Pancreas (tissue), 10 donors: Measurements from ENCODE around the gene TNFSF4. TPM values are rescaled to one million over a fixed set of nuclear protein-coding genes. Genes with fewer than 3 reads are reported as not detected.

Experiments used
- ATAC-seq, 4 donors: fragments of 200-7000 bp; cut with Tn5 transposase; one replicate each; pipeline versions ENCODE4 v1.8.0 to v1.9.1; 2020; ENCODE audit warnings: mild to moderate bottlenecking in 4 of 4, moderate library complexity in 4 of 4
- DNase-seq, 6 donors: peaks; one replicate each; pipeline ENCODE4 v3.0.0-alpha.2; 2020
- FAIRE-seq: peaks from 2 replicates; lab custom pipeline; 2012; peaks lifted over from hg19 to GRCh38; lab: Jason Lieb, UNC
- H3K27ac ChIP-seq, 4 donors: fragments of 200-600 bp; sonication (generic); 1 replicate in 3 of 4; 2 replicates in 1 of 4; pipeline versions ENCODE4 v1.5.0 to v1.8.0; 2020
- H3K27me3 ChIP-seq, 4 donors: fragments of 200-600 bp; one replicate each; pipeline ENCODE4 v1.8.0; 2021
- H3K36me3 ChIP-seq, 3 donors: fragments of 200-600 bp; sonication (generic) in 1 of 3; one replicate each; pipeline versions ENCODE4 v1.5.0 to v1.8.0; 2020 to 2021
- H3K4me1 ChIP-seq, 3 donors: fragments of 200-600 bp; one replicate each; pipeline ENCODE4 v1.8.0; 2021
- H3K4me3 ChIP-seq, 4 donors: fragments of 200-600 bp; sonication (generic) in 2 of 4; one replicate each; pipeline versions ENCODE4 v1.5.0 to v1.8.0; 2020 to 2021
- H3K9me3 ChIP-seq, 4 donors: fragments of 200-600 bp; one replicate each; pipeline ENCODE4 v1.8.0; 2021
- CTCF ChIP-seq, 4 donors: fragments of 200-600 bp; sonication (generic) in 3 of 4; IDR thresholded peaks; one replicate each; pipeline versions ENCODE4 v1.5.0 to v1.8.0; 2021; ENCODE audit warnings: antibody characterized with exemption in 4 of 4
- WGBS, 2 donors: extraction: QIAGEN DNeasy Blood & Tissue Kit; methylation state at CpG; one replicate each; pipeline ENCODE4 v1.1.7; 2013; 5-methylcytosine and 5-hydroxymethylcytosine counted together
- intact Hi-C, 3 donors: fragments of 100-400 bp; cut with DNase I; formaldehyde crosslinking; loops; one replicate each; pipeline versions ENCODE4 v1.11.1 to v1.14.2; 2022
- polyA plus RNA-seq, 2 donors: library from polyadenylated mRNA; stranded (reverse); fragments of 200-250 nt; gene quantifications; one replicate each; pipeline ENCODE4 v1.2.3, GENCODE V29; 2013
- total RNA-seq, 6 donors: library from RNA; stranded (reverse); fragmentation: NEBNext Ultra II Directional in 4 of 6; extraction: Animal tissue kit (Norgen Biotek cat#: 25700) in 4 of 6; gene quantifications; one replicate each; pipeline versions ENCODE4 v1.2.1 to v1.2.4, GENCODE V29; 2021 to 2023
- donor health status: healthy with polysubstance abuse.
- donor health status: DM: no; HTN: no; CAD: no; lungs with moderate emphysema.
- donor health status: DM: no; HTN: no; CAD: no.
- donor health status: control.
- donor health status: control.
- donor health status: Bipolar disorder and iron deficiency.
- donor health status: DM: yes; HTN: yes; CAD: no.
- donor health status: DM: no; HTN: no; CAD: no.
- donor health status: DM: no; HTN: no; CAD: no.
- donor health status: DM: yes; HTN: yes; CAD: no.

TNFSF4 gene
- total and polyA plus RNA-seq, 8 donors = 0.25 to 1.1 (median 0.45) TPM

- Histone ChIP-seq H3K4me1 (peaks cover 7 to 14% (median 13%) of the 10 kb centered on the region in 3 donors), H3K27ac (no peak overlapping the region), H3K36me3 (no peaks in the 10 kb centered on the region), H3K4me3 (no peak overlapping the region), H3K9me3 (no peaks in the 10 kb centered on the region), H3K27me3 (no peaks in the 10 kb centered on the region)
- TF ChIP-seq CTCF (IDR thresholded peaks at IDR 0.05) = no peak
- no peak for DNase-seq
- FAIRE-seq = no peak
- 86% methylated on average over 3 of the region's 3 CpGs for WGBS, 2 donors
- no peak for ATAC-seq
- intact Hi-C loops = no loop called here
Measured at GRCh38 chr1:173187671-173188237, 19.4 kb downstream of the TNFSF4 start.

- ATAC-seq (no peak), DNase-seq (no peak), FAIRE-seq (no peak)
- H3K27me3 ChIP-seq = no peaks in the 10 kb centered on the region
- H3K9me3 ChIP-seq = no peaks in the 10 kb centered on the region
- WGBS, 2 donors = 91 to 92% methylated on average over 4 of the region's 4 CpGs
- no peaks in the 10 kb centered on the region for H3K36me3 ChIP-seq
- intact Hi-C loops = no loop called here
- TF ChIP-seq CTCF (IDR thresholded peaks at IDR 0.05) = no peak
- H3K4me1 ChIP-seq = no peaks in the 10 kb centered on the region
- no peak overlapping the region for H3K27ac ChIP-seq
- H3K4me3 ChIP-seq = no peak overlapping the region
Measured at GRCh38 chr1:173181791-173182190, 25.3 kb downstream of the TNFSF4 start.

- FAIRE-seq (no peak), ATAC-seq (no peak), DNase-seq (no peak)
- H3K27ac ChIP-seq = no peak overlapping the region
- intact Hi-C loops = no loop called here
- no peaks in the 10 kb centered on the region for H3K36me3 ChIP-seq
- H3K4me3 ChIP-seq = no peak overlapping the region
- no peaks in the 10 kb centered on the region for H3K9me3 ChIP-seq
- no peaks in the 10 kb centered on the region for H3K4me1 ChIP-seq
- WGBS, 2 donors = 87 to 92% methylated on average over 3 of the region's 3 CpGs
- TF ChIP-seq CTCF (IDR thresholded peaks at IDR 0.05) = no peak
- no peaks in the 10 kb centered on the region for H3K27me3 ChIP-seq
Measured at GRCh38 chr1:173176246-173176645, 30.9 kb downstream of the TNFSF4 start.

GRCh38 chr1:173175514-173176145 is 31.5 kb downstream of the TNFSF4 start:
- H3K36me3 ChIP-seq = no peaks in the 10 kb centered on the region
- intact Hi-C loops = no loop called here
- H3K9me3 ChIP-seq = no peaks in the 10 kb centered on the region
- H3K4me3 ChIP-seq = no peak overlapping the region
- no peaks in the 10 kb centered on the region for H3K4me1 ChIP-seq
- DNase-seq (no peak), ATAC-seq (peak in 1 of 4 donors; percentile 51), FAIRE-seq (no peak)
- TF ChIP-seq CTCF (IDR thresholded peaks at IDR 0.05) = no peak
- H3K27me3 ChIP-seq = no peaks in the 10 kb centered on the region
- WGBS, 2 donors = 89 to 92% methylated on average over 2 of the region's 2 CpGs
- no peak overlapping the region for H3K27ac ChIP-seq

GRCh38 chr1:173173388-173173787 is 33.7 kb downstream of the TNFSF4 start:
- ATAC-seq (no peak), FAIRE-seq (no peak), DNase-seq (no peak)
- WGBS, 2 donors = 84% methylated on average over 4 of the region's 4 CpGs
- intact Hi-C loops = no loop called here
- Histone ChIP-seq H3K27ac (no peak overlapping the region), H3K9me3 (no peaks in the 10 kb centered on the region), H3K4me3 (no peak overlapping the region), H3K4me1 (no peaks in the 10 kb centered on the region), H3K36me3 (no peaks in the 10 kb centered on the region), H3K27me3 (no peaks in the 10 kb centered on the region)
- no peak for TF ChIP-seq CTCF (IDR thresholded peaks at IDR 0.05)
